Smooth muscle cell of the brain vasculature (primary cell): Measurements from ENCODE around the gene NUP205.

Experiments
- DNase-seq: peaks from one replicate; pipeline ENCODE4 v3.0.0-alpha.2; 2012; ENCODE audit warnings: low read depth, low spot score

Gene NUP205

GRCh38 chr7:135557455-135558336 is at the start of gene NUP205:
Gene NUP205 (plus strand): TSS chr7:135557917. CDS start chr7:135557945, 28 bp downstream.
- peak; percentile 62 for DNase-seq

DNA sequence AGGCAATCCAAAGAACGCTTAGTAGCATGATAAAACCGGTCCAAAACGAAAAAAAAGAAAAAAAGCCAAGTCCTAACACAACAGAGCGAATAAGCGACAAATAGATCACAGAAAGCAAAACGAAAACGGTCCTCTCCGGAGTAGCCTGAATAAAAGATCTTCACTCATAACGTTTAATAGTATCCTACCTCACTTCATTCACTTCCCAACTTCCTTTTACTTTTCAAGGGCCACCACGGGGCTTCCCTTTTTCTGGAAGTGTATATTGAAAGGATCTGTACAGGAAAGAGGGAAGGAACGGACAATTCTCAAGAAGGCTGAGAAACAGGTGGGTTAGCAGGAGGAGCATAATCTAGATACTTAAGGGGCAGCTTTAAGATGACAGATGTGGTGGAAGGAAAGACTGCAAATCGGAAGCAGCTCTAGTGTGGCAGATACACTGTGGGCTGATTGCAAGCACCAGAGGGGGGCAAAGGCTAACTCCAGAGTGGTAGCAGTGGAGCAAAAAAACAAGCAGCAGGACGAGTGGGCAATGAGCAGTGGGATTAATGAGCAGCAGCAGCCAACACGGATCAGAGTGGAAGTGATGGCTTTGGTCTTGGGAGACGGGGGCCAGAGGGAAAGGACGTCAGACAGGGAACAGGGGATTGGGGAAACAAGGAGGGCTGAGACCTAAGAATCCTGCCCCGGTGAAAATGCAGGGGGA is 48.7 kb upstream of the NUP205 start:
- DNase-seq = no peak

DNA sequence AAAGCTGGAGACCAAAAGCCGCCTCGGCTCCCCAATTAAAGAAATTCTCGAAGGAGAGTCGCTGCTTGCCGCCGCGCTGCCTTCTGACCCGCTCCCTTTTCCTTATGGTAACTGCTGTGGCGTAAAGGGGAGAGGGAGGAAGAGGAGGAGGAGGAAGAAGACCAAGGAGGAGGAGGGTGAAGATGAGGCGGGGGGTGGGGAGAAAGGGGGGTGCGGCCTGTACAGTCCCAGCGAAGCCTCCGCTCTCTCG is 48.2 kb upstream of the NUP205 start:
- no peak for DNase-seq

DNA sequence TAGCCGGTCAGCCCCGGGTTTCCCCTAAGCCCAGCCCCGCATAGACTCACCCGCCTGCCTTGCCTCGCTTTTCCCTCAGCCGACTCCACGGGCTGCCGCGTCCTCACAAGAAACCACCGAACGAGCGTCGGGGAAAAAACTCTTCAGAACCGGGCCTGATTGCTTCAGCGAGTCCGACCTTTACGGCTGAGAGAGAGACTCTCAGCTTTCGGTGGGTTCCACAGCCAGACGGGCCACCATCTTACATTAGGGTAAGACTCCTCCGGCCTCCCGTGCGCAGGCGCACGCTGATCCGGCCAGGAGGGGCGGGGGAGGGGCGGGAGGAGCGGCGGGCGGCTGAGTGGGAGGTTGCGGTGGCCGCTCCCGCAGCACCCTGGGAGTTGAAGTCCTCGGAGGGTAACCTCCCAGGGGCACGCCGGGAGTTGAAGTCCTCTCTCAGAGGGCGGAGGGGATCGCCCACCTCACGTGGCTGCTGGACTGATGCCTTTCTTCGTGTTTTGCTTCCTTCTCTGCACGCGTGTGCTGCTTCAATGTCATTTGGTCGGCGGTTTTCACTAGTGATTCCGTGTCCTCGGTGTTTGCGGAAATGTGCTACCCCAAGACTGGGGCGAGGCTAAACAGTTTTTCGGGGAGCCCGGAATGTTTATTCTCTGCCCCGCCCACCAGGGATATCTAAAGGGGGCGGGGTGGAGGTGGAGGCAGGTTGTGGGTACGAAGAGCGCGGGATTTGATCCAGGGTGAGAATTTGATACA is 47.7 kb upstream of the NUP205 start, which contains the start of gene CNOT4:
CNOT4 (minus strand) TSS at position 264 of the 753 bp plus-strand sequence. CDS start 71,771 bp downstream, outside the sequence.
- peak; percentile 93 for DNase-seq

DNA sequence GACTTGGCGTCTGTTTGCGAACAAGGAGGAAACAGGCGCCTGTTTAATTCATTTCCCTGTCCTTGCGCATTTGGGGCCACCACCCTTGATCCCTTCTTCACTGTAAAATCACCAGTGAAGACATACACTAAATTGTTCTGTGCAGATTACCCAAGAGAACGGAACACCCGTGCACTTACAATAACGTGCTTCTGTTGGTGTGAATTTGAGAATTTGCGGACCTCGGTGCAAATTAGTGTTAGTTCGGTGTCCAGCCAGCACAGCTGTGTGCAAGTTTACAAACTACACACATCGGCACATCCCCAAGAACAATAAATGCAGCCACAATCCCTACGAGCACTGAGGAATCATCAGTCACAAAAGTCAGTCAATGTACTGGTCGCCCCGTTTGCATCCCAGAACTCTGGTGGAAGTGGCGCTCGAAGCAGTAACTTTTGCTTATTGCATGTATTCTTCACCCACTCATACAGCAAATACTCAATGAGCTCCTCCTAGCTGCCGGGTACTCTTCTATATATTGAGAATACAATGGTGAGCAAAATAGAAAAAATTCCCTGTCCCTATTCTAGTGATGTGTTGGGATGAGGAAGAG is 47.0 kb upstream of the NUP205 start:
- no peak for DNase-seq

DNA sequence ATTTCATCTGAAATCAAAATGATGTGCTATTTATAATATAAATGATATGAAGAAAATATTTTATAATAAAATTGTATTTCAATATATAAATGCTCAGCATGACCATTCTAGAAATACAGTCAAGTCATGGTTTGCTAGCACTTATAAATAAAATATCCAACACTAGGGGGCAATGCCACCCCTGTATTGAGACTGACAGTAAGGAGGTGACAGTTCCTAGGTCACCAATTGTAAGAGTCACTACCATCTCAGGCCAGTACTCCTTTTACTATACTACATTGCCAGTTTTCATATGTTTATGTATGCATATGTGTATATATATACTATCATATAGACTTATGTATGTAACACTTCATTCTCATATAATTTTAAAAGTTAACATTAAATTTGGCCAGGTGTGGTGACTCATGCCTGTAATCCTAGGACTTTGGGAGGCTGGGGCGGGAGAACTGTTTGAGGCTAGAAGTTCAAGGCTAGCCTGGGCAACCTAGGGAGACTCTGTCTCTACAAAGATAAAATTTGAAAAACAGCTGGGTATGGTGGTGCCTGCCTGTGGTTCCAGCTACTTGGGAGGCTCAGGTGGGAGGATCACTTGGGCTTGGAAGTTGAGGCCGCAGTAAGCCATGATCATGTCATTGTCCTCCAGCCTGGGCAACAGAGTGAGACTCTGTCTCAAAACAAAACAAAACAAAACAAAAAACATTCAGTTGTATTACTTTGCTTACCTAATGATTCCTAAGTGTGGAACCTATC is 45.4 kb upstream of the NUP205 start:
- DNase-seq = no peak

DNA sequence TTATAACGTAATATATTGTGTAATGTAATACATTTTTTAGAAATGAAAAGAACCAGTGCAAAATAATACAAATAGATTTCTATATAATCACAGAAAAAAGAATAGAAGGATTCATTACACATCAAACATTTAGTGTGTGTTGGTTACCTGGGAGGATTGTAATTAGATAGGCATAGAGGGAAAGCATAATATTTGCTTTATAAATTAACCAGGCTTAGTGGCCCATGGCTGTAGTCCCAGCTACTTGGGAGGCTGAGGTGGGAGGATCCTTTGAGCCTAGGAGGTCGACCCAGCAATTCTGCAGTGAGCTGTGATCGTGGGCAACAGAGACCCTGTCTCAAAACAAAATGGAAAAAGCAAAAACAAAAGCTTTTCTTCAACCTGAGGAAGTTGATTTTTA is 42.9 kb upstream of the NUP205 start:
- no peak for DNase-seq

DNA sequence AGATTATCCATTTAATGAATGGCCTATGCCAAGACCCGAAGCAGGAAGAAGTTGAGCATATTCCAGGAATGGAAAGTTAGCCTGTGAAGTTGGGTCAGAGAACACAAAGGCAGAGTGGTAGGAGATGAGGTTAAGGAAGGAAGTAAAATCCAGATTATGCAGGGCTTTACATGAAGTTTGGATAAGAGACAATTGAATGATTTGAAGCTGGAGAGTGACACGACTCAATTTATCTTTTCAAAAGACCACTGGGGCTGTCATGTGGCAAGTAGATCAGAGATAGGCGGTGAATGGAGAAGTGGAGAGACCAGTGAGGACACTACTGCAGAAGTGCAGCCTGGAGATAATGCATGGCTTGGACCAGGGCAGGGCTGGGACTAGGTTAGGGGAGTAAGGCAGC is 40.7 kb upstream of the NUP205 start:
- DNase-seq = no peak

DNA sequence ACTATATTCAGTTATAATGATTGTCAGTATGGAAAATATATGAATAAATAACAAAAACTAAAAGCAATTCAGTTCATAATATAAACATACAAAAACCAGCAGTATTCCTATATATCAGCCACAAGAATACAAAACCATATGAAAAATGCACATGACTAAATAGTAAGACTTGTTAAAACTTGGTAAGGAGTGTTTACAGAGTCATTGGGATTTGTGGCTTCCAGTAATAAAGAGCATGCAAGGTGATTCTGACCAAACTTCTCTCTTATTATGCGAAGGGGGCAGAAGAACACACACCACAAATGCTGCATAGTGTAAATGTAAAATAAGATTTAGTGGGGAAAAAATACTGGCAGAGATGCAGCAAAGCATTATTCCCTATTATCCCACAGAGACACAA is 39.0 kb upstream of the NUP205 start:
- DNase-seq = no peak

DNA sequence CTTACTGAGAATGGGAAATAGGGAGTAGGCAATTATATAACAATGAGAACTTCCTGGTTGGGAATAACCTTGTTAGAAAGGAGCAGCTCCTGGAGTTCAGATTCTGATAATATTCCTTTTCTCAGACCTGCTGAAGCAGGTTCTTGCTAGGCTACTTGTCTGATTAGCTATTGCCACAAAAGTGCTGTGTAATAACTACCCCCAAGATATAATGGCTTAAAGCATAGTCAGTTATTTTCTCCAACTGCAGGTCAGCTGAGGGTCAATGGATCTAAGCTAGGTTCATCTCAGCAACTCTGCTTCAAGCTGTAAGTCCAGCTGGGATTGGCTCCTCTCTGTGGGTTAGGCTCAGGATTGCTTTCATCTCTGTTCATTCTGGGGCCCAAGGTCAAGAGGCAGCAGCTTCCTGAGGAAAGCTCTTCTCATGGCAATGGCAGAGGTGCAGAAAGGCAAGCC is 38.5 kb upstream of the NUP205 start:
- DNase-seq = no peak

DNA sequence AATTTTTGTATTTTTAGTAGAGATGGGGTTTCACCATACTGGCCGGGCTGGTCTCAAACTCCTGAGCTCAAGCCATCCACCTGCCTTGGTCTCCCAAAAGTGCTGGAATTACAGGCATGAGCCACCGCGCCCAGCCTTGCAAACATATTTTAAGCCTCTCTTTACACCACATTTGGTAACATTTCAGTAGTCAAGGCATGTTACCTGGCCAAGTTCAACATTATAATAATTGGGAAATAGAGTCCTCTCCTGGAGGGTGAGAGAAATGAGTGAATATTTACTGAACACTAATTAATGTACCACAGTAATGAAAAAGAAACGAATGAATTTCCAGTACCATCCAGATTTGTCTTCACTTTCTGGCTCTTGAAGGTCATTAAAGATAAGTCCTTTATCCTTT is 37.8 kb upstream of the NUP205 start:
- no peak for DNase-seq

DNA sequence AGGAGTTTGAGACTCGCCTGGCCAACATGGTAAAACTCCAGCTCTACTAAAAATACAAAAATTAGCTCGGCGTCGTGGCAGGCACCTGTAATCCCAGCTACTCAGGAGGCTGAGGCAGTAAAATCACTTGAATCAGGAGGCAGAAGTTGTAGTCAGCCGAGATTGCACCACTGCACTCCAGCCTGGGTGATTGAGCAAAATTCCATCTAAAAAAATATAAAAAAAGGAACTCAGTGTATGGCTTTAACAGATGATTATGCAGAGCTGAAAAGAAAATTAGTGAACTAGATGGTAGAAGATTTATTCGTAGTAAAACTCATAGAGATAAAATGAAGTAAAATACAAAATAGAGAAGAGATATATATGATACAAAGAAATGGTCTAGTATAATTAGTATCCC is 35.2 kb upstream of the NUP205 start:
- no peak for DNase-seq

DNA sequence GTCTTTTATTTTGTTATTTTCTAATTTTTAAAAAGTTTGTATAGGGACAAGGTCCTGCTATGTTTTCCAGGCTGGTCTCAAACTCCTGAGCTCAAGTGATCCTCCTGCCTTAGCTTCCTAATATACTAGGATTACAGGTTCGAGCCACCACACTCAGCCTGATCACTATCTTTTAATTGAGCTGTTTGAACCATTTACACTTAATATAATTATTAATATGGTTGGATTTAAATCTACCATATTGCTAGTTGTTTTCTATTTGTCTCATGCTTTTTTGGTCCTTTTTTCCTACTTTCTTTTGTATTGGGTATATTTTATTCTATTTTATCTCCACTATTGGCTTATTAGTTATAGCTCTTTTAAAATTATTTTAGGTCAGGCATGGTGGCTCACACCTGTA is 34.6 kb upstream of the NUP205 start:
- no peak for DNase-seq

GRCh38 chr7:135525426-135525825 is 32.3 kb upstream of the NUP205 start:
- DNase-seq = no peak

- no peak for DNase-seq
Observed at GRCh38 chr7:135527025-135527424, 30.7 kb upstream of the NUP205 start.

- no peak for DNase-seq
Observed at GRCh38 chr7:135536150-135536549, 21.6 kb upstream of the NUP205 start.

DNA sequence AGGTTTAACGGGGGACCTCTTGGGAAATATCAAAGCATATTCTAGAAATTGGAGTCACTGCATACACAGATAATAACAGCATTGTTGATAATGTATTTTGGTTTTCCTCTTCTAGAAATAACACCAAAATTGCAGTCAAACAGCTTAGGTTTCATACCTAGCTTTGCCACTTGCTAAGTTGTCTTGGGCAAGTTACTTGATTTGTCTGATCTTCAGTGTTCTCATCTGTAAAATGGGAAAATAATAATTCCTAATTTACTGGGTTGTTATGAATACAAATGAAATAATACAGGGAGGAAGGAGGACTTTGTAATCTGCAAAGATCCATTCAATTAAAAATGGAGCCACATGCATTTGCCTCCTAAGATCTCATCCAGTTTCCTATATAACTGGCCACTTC is 20.3 kb upstream of the NUP205 start:
- DNase-seq = no peak

GRCh38 chr7:135537905-135538304 is 19.8 kb upstream of the NUP205 start:
- DNase-seq = no peak

DNA sequence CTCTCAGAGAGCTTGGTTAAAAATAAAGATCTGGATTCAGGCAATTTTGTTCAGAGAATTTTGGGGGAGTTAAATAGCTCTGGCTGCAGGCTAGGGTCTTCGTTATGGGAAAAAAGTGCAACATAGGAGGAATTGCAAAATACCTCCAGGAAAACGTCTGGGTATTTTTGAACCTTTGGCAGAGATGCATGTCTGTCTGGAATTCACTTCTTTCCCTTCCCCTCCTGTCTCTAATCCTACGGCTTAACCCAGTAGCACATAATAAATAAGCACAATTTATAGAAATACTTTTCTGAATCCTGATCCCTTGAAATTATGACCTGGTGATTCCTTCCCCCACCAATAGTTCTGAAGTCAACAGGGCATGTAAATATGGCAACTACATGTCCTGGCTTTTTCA is 19.3 kb upstream of the NUP205 start:
- no peak for DNase-seq

GRCh38 chr7:135539629-135540028 is 18.1 kb upstream of the NUP205 start:
- no peak for DNase-seq

DNA sequence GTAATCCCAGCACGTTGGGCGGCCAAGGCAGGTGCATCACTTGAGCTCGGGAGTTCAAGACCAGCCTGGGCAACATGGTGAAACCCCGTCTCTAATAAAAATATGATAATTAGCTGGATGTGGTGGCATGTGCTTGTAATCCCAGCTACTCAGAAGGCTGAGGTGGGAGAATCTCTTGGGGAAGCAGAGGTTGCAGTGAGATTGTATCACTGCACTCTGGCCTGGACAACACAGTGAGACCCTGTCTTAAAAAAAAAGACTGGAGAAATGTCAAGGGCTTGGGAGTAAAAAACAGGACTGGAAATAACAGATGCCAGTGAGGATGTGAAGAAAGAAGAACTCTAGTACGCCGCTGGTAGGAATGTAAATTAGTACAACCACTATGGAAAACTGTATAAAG is 16.7 kb upstream of the NUP205 start:
- no peak for DNase-seq
